Transverse colon (tissue), 4 donors: ENCODE data around the gene NES.

Source experiments
- EP300 ChIP-seq: sonication (generic); formaldehyde crosslinking; IDR thresholded peaks from one replicate; pipeline ENCODE4 v1.6.1; 2017; ENCODE audit warnings: antibody characterized with exemption, low read depth
- POLR2A ChIP-seq: fragments of 450-650 bp; IDR thresholded peaks from one replicate; pipeline ENCODE4 v1.6.1; 2016; ENCODE audit warnings: antibody characterized with exemption, mild to moderate bottlenecking, moderate library complexity
- POLR2AphosphoS5 ChIP-seq, 3 donors: sonication (generic); formaldehyde crosslinking; IDR thresholded peaks; one replicate each; pipeline ENCODE4 v1.6.1; 2016; ENCODE audit warnings: antibody characterized with exemption in 3 of 3
- TF ChIP-seq, protein P1 (sequence below), 5 experiments: fragments of 200-600 bp in 3 of 5; fragments of 450-650 bp in 2 of 5; sonication (generic) in 3 of 5; IDR thresholded peaks; 1 replicate in 2 of 5; 2 replicates in 3 of 5; pipeline ENCODE4 v1.5.1; 2016 to 2017; ENCODE audit warnings: antibody characterized with exemption in 5 of 5, inconsistent platforms in 3 of 5, mild to moderate bottlenecking in 2 of 5, moderate library complexity in 1 of 5

DNA sequence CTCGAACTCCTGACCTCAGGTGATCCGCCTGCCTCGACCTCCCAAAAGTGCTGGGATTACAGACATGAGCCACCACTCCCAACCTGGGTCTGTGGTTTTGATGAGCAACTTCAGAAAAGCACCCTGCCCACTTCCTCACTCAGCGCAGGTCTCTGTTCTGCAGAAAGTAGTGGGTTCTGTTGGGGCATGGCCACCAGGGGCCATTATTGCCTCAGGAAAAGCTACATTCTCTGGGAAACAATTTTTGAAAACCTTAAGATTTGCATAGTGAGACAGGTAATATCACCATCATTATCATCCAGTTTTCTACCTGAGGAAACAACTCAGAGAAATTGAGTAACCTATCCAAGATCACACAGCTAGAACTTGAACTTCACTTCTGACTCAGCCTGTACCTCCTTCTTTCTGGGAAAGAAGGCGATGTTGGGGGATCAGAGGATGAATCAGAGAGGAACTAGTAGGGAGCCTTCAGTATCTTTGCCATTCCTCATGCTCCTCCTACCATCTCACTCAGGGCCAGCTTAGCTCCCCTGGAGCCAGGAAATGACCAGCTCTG lies 7.1 kb upstream of the NES start:
- TF ChIP-seq, protein P1, sequence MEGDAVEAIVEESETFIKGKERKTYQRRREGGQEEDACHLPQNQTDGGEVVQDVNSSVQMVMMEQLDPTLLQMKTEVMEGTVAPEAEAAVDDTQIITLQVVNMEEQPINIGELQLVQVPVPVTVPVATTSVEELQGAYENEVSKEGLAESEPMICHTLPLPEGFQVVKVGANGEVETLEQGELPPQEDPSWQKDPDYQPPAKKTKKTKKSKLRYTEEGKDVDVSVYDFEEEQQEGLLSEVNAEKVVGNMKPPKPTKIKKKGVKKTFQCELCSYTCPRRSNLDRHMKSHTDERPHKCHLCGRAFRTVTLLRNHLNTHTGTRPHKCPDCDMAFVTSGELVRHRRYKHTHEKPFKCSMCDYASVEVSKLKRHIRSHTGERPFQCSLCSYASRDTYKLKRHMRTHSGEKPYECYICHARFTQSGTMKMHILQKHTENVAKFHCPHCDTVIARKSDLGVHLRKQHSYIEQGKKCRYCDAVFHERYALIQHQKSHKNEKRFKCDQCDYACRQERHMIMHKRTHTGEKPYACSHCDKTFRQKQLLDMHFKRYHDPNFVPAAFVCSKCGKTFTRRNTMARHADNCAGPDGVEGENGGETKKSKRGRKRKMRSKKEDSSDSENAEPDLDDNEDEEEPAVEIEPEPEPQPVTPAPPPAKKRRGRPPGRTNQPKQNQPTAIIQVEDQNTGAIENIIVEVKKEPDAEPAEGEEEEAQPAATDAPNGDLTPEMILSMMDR (IDR thresholded peaks at IDR 0.05) = no peak
- TF ChIP-seq POLR2A = no peak
- no peak for TF ChIP-seq EP300
- TF ChIP-seq POLR2AphosphoS5 (IDR thresholded peaks at IDR 0.05) = no peak
